ENCODE data around the gene TSPAN7. TPM values are rescaled to one million over a fixed set of nuclear protein-coding genes. Genes with fewer than 3 reads are reported as not detected.

The TSPAN7 gene
- total RNA-seq, 4 donors from 2014 or later = 26.9 to 170 (median 134) TPM

DNA sequence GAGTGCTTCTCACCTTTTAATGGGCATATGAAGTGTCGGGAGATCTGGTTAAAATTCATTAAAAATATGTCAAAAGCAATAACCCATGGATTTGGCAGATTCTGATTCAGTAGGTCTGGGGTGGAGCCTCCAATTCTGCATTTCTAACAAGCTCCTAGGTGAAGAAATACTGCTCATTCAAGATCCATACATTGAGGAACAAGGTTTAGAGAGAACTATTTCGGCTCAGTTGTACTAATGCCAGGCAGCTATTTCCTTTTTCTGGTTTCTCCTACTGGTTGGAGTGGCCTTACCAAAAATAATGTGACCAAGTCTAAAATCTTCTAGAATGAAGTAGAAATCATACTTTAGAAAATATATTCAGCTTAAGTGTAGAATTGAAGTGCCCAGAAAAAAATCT, 117.5 kb downstream of the TSPAN7 start:
- H3K27me3 ChIP-seq = no peaks in the 10 kb centered on the region
- H3K4me3 ChIP-seq = no peak overlapping the region
- H3K27ac ChIP-seq = no peak overlapping the region
- 81 to 100% methylated on average over 1 to 2 of the region's 2 CpGs for WGBS, 2 donors (ENCODE audit: low coverage in 1 of 2)
- intact Hi-C loops (cut with DNase I; ENCODE audit: low total_unique reads) = no loop called here
- H3K4me1 ChIP-seq = no peaks in the 10 kb centered on the region
- TF ChIP-seq POLR2AphosphoS5 (IDR thresholded peaks at IDR 0.05) = no peak
- no peak for TF ChIP-seq POLR2A (IDR thresholded peaks at IDR 0.05)
- TF ChIP-seq EP300 (IDR thresholded peaks at IDR 0.05; ENCODE audit: low read depth) = no peak
- TF ChIP-seq, protein P1, sequence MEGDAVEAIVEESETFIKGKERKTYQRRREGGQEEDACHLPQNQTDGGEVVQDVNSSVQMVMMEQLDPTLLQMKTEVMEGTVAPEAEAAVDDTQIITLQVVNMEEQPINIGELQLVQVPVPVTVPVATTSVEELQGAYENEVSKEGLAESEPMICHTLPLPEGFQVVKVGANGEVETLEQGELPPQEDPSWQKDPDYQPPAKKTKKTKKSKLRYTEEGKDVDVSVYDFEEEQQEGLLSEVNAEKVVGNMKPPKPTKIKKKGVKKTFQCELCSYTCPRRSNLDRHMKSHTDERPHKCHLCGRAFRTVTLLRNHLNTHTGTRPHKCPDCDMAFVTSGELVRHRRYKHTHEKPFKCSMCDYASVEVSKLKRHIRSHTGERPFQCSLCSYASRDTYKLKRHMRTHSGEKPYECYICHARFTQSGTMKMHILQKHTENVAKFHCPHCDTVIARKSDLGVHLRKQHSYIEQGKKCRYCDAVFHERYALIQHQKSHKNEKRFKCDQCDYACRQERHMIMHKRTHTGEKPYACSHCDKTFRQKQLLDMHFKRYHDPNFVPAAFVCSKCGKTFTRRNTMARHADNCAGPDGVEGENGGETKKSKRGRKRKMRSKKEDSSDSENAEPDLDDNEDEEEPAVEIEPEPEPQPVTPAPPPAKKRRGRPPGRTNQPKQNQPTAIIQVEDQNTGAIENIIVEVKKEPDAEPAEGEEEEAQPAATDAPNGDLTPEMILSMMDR (IDR thresholded peaks at IDR 0.05) = no peak
- in situ Hi-C loops (cut with MboI; ENCODE audit: low pct_ligation_motif_present in 1 of 4, low pct_unique_long_range_greater_than_20kb in 1 of 4, low sequenced_read_pairs in 3 of 4) = no loop called here
- H3K36me3 ChIP-seq = no peaks in the 10 kb centered on the region
- H3K9me3 ChIP-seq = no peaks in the 10 kb centered on the region
- DNase-seq = no peak

- Histone ChIP-seq H3K4me3 (no peak overlapping the region), H3K27me3 (no peaks in the 10 kb centered on the region), H3K4me1 (no peaks in the 10 kb centered on the region), H3K9me3 (no peaks in the 10 kb centered on the region), H3K36me3 (no peaks in the 10 kb centered on the region), H3K27ac (no peak overlapping the region)
- 89 to 90% methylated on average over 2 of the region's 2 CpGs for WGBS, 2 donors (ENCODE audit: low coverage in 1 of 2)
- TF ChIP-seq, protein P1 (IDR thresholded peaks at IDR 0.05) = no peak
- TF ChIP-seq POLR2AphosphoS5 (IDR thresholded peaks at IDR 0.05) = no peak
- TF ChIP-seq EP300 (IDR thresholded peaks at IDR 0.05; ENCODE audit: low read depth) = no peak
- TF ChIP-seq POLR2A (IDR thresholded peaks at IDR 0.05) = no peak
- in situ Hi-C loops (cut with MboI; ENCODE audit: low pct_ligation_motif_present in 1 of 4, low pct_unique_long_range_greater_than_20kb in 1 of 4, low sequenced_read_pairs in 3 of 4) (no loop called here), intact Hi-C loops (cut with DNase I; ENCODE audit: low total_unique reads) (no loop called here)
- DNase-seq = no peak
These were observed 118.4 kb downstream of the TSPAN7 start for GRCh38 chrX:38679695-38680094.

- Histone ChIP-seq H3K27me3 (no peaks in the 10 kb centered on the region), H3K27ac (no peak overlapping the region), H3K4me1 (no peaks in the 10 kb centered on the region), H3K9me3 (no peaks in the 10 kb centered on the region), H3K4me3 (no peak overlapping the region), H3K36me3 (no peaks in the 10 kb centered on the region)
- in situ Hi-C loops (cut with MboI; ENCODE audit: low pct_ligation_motif_present in 1 of 4, low pct_unique_long_range_greater_than_20kb in 1 of 4, low sequenced_read_pairs in 3 of 4) = no loop called here
- DNase-seq = no peak
- WGBS, 2 donors (ENCODE audit: low coverage in 1 of 2) = 35 to 67% methylated on average over 1 to 2 of the region's 2 CpGs
- intact Hi-C loops (cut with DNase I; ENCODE audit: low total_unique reads) = no loop called here
- TF ChIP-seq POLR2AphosphoS5 (IDR thresholded peaks at IDR 0.05) (no peak), POLR2A (IDR thresholded peaks at IDR 0.05) (no peak), EP300 (IDR thresholded peaks at IDR 0.05; ENCODE audit: low read depth) (no peak)
- TF ChIP-seq, protein P1 (IDR thresholded peaks at IDR 0.05) = no peak
These were observed 120.8 kb downstream of the TSPAN7 start for GRCh38 chrX:38682095-38682494.

GRCh38 chrX:38692961-38693360, 131.6 kb downstream of the TSPAN7 start:
- no peak for DNase-seq
- no peak overlapping the region for H3K27ac ChIP-seq
- no peaks in the 10 kb centered on the region for H3K36me3 ChIP-seq
- no peak overlapping the region for H3K4me3 ChIP-seq
- intact Hi-C loops (cut with DNase I; ENCODE audit: low total_unique reads) (no loop called here), in situ Hi-C loops (cut with MboI; ENCODE audit: low pct_ligation_motif_present in 1 of 4, low pct_unique_long_range_greater_than_20kb in 1 of 4, low sequenced_read_pairs in 3 of 4) (no loop called here)
- H3K4me1 ChIP-seq = no peaks in the 10 kb centered on the region
- H3K27me3 ChIP-seq = no peaks in the 10 kb centered on the region
- H3K9me3 ChIP-seq = no peaks in the 10 kb centered on the region
- TF ChIP-seq EP300 (IDR thresholded peaks at IDR 0.05; ENCODE audit: low read depth) (no peak), POLR2A (IDR thresholded peaks at IDR 0.05) (no peak), POLR2AphosphoS5 (IDR thresholded peaks at IDR 0.05) (no peak)
- TF ChIP-seq, protein P1 (IDR thresholded peaks at IDR 0.05) = no peak
